Dermis microvascular lymphatic vessel endothelial cell (primary cell): ENCODE data around the gene LPGAT1. TPM values are rescaled to one million over a fixed set of nuclear protein-coding genes. Genes with fewer than 3 reads are reported as not detected.

Experiments used
- DNase-seq, 2 donors: peaks; one replicate each; pipeline versions ENCODE4 v3.0.0 to v3.0.0-alpha.2; 2010; ENCODE audit warnings: low read depth in 2 of 2
- total RNA-seq: library from RNA; depleted of rRNA; stranded (reverse); fragments of >200 nt; gene quantifications from 2 replicates; pipeline ENCODE4 v1.2.1, GENCODE V29; 2014

Gene LPGAT1
- total RNA-seq, 1 donor from 2014 or later: 35.6 TPM

GRCh38 chr1:211828584-211829342 lies 1.8 kb downstream of the LPGAT1 start:
- peak in 1 of 2 donors; percentile 2 for DNase-seq

DNA sequence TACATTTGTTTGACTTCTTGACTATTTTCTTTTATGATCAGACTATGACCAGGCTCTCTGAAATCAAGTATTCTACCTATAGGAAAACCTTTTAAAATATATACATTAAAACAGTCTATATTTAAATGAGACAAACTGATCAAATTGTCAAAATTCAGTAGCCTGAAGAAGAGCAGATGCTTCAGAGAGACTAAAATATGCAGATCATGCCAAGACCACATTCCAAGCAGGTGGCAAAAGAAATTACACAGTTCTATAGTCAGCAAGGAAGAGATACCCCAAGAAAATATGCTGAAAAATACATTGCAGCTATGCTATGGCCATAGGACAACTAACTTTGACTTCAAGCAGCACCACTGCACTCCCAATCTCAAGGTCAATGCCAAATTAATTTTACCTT lies 3.5 kb downstream of the LPGAT1 start:
- no peak for DNase-seq

- DNase-seq: no peak
Observed at GRCh38 chr1:211825980-211826379, 4.6 kb downstream of the LPGAT1 start.

GRCh38 chr1:211822677-211823407 lies 7.7 kb downstream of the LPGAT1 start:
- DNase-seq: no peak

DNA sequence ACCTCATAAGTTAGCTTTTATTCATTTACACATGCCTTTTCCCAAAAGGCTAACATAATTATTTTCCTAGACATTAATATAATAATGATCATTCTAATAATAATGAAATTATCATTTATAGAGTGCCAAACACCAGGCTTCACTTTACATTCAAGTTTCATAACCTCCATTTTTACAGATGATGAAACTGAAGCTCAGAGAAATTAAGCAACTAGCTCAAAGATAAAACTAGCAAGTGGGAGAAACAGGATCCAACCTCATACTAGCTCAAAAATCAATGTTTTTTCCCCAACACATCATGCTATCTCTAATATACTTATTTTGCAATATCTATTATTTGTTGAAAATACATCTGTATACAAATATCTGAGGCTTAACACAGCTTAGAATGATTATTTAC lies 14.0 kb downstream of the LPGAT1 start:
- DNase-seq: no peak

DNA sequence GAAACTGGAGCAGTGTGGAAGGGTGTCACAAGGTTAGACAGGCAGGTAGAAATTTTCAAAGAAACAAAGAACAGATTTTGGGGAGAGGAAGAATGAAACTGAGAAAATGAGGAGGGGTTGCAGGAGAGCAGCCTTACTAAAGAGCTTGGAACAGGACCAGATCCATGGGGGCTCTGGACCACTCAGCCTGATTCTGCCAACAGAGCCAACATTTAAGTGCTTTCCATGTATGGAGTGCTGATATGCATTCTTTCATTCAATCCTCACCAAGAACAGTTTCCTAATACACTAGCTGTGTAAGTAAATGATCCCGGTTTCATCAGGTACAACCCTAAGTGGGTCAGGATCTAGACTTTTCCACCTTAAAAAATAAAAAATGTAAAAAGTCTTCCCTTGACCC lies 16.2 kb downstream of the LPGAT1 start:
- no peak for DNase-seq

DNA sequence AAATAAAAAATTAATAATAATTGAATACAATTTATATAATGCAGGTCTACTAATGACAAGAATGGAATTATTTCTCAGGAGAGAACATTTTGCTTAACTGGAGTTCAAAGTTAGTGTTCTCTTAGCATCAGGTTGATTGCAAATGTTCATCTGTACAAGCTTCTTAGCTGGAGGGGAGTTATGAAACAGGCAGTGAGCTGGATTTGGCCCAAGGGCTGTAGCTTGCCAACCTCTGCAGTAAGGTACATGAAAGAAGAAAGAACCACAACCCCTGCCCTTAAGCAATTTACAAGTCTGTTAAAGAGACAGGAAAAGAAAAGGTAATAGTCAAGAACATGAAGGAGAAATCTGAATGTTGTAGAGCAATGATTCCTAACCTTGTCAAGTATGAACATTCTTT lies 17.0 kb downstream of the LPGAT1 start:
- no peak for DNase-seq

GRCh38 chr1:211812584-211812983 lies 18.0 kb downstream of the LPGAT1 start:
- DNase-seq: no peak

DNA sequence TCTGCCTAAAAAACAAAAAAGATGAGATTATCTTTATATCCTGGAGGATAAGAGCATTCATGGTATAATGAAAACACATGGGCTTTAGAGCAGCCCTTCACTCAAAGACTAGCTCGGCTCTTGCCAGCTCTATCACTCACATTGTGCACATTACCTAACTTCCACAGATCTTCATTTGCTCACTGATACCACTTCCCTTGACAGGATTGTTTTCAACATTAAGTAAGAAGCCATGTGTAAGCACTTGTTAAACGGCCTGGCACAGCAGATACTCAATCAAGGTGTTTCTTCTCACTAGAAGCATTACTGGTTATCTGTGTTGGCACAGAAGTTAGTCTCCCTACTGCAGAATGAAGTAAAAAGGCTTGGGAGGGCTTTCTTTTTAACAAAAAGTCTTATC lies 18.7 kb downstream of the LPGAT1 start:
- DNase-seq: no peak

- no peak for DNase-seq
Observed at GRCh38 chr1:211811126-211811525, 19.4 kb downstream of the LPGAT1 start.

DNA sequence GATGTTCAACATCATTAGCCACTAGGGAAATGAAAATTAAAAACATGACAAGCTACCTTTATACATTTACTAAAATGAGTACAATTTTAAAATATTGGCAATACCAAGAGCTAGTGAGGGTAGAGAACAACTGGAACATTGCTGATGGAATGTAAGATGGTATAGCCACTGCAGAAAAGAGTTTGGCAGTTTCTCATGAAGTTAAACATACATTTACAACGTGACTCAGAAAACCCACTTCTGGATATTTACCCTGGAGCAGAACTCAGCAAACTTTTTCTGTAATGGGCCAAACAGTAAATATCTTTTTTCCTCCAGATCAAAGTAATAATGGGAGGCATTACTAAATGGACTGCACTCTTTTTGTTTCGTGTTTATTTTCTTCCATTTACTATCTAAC lies 22.1 kb downstream of the LPGAT1 start:
- no peak for DNase-seq

- no peak for DNase-seq
Observed at GRCh38 chr1:211804915-211805314, 25.6 kb downstream of the LPGAT1 start.

- DNase-seq: no peak
Observed at GRCh38 chr1:211800925-211801607, 29.5 kb downstream of the LPGAT1 start.

- no peak for DNase-seq
Observed at GRCh38 chr1:211797994-211798393, 32.6 kb downstream of the LPGAT1 start.

DNA sequence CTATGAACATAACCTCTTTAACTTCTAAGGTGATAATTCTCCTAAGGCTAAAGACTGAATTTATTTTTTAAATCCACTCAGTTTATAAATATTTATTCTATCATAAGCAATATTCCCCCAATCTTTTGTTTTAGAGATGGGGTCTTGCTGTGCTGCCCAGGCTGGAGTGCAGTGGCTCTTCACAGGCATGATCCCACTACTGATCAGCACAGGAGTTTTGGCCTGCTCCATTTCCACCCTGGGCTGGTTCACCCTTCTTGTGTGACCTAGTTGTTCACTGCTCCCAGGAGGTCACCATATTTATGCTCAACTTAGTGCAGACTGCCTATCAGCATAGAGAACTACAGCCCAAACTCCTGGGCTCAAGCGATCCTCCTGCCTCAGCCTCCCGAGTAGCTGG lies 38.6 kb downstream of the LPGAT1 start:
- DNase-seq: no peak

DNA sequence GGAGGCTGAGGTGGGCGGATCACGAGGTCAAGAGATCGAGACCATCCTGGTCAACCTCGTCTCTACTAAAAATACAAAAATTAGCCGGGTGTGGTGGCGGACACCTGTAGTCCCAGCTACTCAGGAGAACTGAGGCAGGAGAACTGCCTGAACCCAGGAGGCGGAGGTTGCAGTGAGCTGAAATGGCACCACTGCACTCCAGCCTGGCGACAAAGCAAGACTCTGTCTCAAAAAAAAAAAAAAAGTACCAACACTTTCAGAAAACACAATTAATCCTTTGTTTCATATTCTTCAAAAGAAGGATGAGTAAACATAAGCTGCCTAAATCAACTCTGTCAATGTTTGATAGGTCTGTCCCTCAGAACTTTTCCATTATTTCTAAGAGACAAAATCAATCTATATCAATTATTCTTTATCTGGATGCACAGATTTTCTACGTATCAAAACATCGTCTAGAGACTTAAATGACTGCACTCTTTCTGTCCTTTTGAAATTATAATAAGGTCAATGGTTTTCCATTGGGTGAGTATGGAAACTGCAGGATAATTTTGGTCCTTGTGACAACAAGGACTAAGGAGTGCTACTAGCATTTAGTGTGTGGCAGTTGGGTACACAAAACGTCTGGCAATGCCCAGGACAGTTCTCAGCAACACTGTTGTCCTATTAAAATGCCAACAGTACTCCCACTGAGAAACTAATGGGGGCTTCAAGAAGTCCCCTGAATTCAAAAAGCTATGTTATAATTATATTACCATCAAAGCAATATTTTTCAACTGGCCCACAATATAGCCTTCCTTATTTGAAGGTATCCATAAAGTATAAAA lies 40.7 kb downstream of the LPGAT1 start:
- no peak for DNase-seq

GRCh38 chr1:211788626-211789025 lies 41.9 kb downstream of the LPGAT1 start:
- no peak for DNase-seq

DNA sequence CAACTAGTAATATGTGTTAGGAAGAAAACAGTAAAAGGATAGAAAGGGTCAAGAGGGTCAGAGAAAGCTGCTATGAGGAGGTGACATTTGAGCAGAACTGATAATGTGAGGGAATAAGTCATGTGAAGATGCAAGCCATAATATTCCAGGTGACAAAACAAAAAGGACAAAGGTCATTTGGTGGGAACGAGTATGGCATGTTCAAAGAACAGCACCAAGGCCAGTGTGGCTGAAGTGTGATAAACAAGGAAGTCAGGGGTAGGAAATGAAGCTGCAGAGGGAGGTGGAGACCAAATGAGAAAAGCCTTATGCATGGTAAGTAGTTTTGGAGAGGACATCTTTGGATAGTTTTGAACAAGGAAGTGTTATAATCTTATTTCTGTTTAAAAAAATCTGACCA lies 46.7 kb downstream of the LPGAT1 start:
- DNase-seq: peak in 1 of 2 donors; percentile 49

DNA sequence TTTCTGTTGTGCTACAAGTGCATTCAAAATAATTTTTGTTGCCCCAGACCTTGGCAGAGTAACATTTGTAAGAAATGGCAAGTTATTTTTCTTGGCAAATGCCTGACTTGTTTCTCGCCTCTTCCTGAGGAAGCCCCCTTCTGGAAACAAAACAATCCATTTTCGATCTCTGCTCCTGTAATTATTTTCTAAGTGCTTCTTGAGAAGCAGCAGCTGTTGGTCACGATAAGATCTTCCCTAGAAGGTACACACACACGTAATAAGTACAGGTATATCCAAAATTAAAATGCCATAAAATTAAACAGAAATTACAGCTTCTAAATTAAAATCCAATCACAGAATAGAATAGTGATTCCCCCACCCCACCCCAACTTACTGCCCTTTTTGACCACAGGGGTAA lies 47.3 kb downstream of the LPGAT1 start:
- DNase-seq: peak in 1 of 2 donors; percentile 88

- peak in 1 of 2 donors; percentile 12 for DNase-seq
Observed at GRCh38 chr1:211781260-211781659, 49.3 kb downstream of the LPGAT1 start.

GRCh38 chr1:211775170-211775569 lies 55.4 kb downstream of the LPGAT1 start:
- no peak for DNase-seq

DNA sequence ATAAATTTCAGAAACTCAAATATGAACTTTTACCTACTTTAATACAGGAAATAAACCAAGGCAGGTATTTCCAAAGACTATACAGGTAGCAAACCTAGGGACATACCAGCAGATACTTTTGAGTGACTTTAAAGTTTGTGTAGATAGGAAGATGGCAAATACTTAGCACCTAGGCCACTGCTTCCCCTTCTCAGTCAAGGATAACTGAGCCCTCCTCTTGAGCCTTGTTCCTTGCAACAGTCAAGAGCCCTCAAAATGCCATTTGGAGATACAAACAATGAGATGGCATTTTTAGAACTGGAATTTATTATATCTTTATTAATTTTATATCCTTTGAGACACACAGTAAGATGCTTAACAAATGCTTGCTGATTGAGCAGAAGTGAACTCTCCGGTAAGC lies 65.9 kb downstream of the LPGAT1 start:
- DNase-seq: no peak
